Measurements from ENCODE around the gene TBC1D1.

The TBC1D1 gene

DNA sequence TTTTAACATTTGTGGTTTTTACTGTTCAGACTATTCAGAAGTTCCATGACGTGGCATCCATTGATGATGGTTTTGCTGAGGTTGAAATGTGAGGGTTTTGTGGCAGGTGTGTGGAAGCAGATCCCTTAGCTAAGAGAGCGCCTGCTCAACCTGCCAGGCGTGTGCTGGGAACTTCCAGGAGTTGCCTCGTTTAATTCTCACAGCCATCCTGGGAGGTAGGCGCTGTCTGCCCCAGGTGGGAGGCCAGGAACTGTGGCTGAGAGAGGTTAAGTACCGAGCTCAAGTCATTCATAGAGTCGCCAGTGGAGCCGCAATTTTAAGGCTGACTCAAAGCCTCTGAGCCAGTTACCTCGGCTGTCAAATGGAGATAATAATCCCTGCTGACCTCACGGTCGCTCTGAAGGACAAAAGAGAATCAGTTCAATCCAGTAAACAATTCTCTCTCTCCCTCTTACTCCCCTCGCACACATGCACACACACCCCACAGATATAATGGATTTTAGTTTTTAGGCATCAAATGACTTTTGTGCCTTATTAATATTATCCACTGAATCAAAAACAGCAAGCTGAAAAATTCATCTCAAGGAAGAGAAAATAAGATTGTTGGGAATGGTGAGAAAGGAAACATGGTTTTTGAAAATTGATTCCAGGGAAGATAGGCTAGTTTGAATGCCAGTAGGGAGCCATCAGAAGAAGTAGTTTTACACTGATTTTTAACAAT is 240.6 kb downstream of the TBC1D1 start:
- no peak for DNase-seq (ENCODE audit: low read depth)

DNA sequence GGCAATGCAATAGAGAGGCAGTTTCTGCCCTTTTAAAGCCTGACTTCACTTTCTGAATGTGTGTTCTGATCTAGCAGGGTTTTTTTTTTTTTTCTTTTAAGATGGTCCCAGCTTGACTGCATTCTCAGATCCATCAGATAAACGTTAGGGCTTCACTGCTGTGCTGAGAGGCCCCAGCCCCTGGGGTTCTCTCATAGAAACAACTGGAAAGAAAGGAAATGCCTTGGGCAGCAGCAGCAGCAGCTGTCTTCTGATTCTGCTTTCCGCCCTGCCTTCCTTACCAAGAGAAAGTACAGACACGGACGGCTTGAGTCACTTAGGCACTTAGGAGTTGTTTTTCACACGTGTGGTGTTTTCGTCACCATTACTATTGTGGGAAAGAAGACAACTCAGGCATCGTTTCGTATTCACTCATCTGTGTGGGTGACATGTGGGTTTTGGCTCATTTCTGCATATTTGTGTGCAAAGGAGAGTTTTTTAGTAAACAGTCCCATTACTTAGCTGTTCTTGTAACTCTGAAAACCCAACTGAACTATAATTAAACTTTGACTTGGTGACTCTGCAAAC is 241.3 kb downstream of the TBC1D1 start:
- DNase-seq (ENCODE audit: low read depth) = no peak

- DNase-seq (ENCODE audit: low read depth) = no peak
These were observed 242.2 kb downstream of the TBC1D1 start for GRCh38 chr4:38132843-38133662.

- no peak for DNase-seq (ENCODE audit: low read depth)
These were observed 243.0 kb downstream of the TBC1D1 start for GRCh38 chr4:38133711-38134480.

DNA sequence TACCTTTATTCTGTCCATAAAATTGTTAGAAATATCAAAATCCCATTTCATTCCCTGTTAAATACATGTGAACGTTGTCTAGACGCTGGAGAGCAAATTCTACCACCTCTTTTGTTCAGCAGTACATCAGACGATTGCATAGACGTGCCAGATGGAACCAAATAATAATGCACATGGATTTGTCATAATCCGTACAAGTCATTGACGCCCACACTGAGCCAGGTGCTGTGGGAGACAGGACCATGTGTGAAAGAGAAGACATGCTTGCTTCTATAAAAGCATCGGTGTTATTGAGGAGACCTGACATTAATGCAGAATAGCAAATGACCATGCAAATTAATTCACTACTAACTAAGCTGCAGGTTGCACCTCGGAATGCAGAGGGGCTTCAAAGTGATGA is 244.3 kb downstream of the TBC1D1 start:
- no peak for DNase-seq (ENCODE audit: low read depth)

DNA sequence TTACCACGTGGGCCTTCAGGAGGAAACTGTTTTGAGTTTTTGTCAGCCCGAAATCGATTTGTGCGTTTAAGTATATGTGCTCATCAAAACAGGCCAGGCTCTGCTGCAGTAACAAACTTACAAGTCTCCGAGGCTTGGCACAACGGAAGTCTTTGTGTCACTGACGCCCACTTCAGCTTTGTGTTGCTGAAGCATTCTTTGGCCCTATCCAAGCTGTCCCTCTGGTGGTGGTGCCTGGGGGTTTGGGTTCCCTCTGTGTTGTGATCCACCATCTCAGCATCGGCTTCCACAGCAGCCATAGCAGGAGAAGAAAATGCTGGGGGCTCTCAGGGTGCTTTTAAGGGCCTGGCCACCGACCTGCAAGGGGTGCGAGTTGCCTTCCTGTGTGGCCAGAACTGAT is 245.7 kb downstream of the TBC1D1 start:
- DNase-seq (ENCODE audit: low read depth) = no peak

GRCh38 chr4:38137080-38137479 is 246.2 kb downstream of the TBC1D1 start:
- no peak for DNase-seq (ENCODE audit: low read depth)

- no peak for DNase-seq (ENCODE audit: low read depth)
These were observed 247.5 kb downstream of the TBC1D1 start for GRCh38 chr4:38138363-38138762.

DNA sequence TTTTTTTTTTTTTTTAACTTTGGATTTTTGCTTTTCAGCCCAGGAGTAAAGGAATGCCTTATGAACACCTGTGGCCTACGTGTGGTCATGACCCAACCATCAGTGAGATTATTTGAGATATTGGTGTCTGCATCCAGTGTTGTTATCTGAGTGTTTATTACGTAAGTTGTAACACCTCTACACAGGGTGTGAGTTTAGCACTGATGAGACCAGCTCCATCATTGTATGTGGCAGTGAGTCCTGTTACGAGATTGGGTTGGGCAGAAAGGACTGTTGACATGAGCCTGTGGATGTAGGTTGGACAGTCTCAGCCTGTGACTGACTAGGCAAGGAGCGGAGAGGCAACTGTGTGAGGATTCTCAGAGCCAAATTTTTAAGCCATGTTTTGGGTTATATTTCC is 248.3 kb downstream of the TBC1D1 start:
- DNase-seq (ENCODE audit: low read depth) = no peak

GRCh38 chr4:38140643-38141203 is 249.8 kb downstream of the TBC1D1 start:
- DNase-seq (ENCODE audit: low read depth) = no peak

- DNase-seq (ENCODE audit: low read depth) = no peak
These were observed 251.1 kb downstream of the TBC1D1 start for GRCh38 chr4:38141808-38142500.

DNA sequence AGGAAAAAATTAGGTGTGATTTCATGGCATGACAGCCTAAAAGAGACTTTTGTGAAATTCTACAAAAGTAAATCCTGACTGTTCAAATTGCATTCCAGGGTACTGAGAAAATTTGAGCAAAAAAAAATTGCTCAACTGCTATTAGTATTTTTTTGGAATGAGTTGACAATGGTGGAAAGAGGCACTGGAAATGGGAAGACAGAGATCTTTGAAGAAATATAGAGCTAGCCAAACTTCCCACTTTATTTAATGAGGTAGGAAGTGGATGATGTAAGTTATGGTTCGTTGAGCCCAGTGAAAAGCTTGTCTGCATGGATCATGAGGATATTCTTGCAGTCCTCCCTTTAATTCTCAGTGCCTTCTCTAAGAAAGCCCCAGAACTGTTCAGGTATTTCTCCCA is 253.1 kb downstream of the TBC1D1 start:
- no peak for DNase-seq (ENCODE audit: low read depth)

DNA sequence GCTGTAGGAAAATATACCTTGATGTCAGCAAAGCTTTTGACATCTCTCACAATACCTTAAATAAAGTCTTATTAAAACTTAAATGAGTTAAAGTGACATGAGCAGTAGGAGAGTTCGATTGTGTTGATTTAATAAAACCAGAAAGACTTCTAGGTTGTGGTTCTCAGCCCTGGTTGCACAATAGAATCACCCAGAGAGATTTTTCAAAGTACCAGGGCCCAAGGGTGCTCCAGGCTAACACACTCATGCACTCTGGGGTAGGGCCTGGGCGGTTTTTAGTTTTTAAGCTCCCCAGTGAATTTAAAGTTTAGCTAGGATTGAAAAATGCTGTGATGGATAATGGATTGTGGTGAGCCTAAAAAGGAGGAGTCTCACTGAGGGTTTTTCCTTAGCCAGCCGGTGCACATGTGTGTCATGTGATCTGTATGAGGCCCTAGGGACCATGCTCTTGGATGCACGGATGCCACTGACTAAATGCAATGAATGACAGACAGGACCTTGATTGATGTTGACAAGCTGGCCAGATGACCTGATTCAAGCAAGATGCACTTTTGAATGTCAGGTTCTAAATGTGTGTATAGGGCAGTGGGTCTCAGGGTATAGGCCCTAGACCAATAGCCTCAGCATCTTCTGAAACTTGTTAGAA is 254.3 kb downstream of the TBC1D1 start:
- DNase-seq (ENCODE audit: low read depth) = no peak

DNA sequence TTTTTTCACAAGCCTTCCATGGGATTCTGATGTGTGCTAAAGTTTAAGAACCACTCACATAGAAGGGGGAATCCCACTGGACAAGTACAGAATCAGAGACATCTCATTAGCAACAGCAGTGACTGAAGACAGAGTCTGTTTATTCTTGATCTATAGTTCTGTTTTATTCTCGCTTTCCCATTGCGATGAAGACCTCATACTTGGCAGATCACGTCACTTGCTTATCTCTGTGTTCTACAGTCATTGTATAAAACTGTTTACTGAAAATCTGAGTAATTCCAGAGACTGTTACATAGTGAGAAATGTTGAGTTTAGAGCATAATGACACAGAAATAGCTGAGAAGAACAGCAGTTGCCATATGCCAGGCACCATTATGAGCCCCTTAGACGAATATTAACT is 254.9 kb downstream of the TBC1D1 start:
- no peak for DNase-seq (ENCODE audit: low read depth)

- DNase-seq (ENCODE audit: low read depth) = no peak
These were observed 255.5 kb downstream of the TBC1D1 start for GRCh38 chr4:38146383-38146782.

DNA sequence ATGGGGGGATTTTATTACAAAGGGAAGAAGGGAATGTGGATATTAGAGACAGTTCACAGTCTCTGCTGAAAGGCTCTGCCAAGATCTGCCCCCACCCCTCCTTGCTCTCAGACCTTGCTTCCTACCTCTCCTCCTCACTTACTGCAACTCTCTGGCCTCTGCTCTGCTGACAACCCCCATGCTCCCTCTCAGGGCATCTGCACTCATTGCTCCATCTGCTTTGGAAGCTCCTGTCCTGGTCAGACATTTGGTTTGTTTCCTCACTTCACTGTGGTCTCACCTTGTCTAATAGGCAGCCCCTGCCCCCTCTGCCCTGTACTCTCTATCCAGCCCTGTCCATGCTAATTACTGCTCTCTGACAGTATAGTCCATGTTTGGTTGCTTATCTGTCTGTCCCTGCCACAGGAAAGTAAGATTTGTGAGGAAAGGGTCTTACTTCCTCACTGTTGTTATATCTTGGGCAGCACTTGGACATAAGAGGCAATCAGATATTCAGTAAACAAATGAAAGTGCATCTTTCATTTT is 258.6 kb downstream of the TBC1D1 start:
- DNase-seq (ENCODE audit: low read depth) = no peak

DNA sequence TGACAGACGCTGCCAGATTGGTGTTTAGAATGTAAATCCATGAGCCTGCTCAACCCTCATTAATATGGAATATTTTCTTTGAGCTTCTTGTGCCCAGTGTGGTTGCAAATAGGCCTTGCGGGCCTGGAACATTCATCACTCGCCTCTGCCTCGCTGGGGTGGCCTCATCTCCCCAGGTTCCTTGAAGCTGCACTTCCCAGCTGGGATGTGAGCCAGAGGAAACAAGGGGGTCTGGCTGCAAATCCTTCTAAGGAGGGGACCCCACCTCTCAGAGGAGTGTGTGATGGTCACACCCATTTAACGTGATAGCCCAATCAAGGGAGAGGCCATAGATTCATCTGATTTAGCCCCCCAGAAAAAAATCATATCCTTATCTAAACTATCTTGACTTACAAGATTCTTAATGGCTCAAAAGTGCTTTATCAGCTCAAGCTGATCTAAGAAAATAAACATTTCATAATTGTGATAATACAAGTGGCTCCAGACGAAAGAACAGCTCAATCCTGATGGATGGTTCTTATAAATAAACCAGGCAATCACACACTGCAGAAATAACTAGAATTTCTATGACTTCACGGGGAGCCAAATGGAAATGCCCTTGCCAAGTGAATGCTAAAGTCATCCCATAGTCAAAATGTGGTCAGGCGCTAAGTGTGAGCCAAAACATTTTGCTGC is 259.2 kb downstream of the TBC1D1 start:
- no peak for DNase-seq (ENCODE audit: low read depth)

GRCh38 chr4:38150766-38151165 is 259.9 kb downstream of the TBC1D1 start:
- no peak for DNase-seq (ENCODE audit: low read depth)

DNA sequence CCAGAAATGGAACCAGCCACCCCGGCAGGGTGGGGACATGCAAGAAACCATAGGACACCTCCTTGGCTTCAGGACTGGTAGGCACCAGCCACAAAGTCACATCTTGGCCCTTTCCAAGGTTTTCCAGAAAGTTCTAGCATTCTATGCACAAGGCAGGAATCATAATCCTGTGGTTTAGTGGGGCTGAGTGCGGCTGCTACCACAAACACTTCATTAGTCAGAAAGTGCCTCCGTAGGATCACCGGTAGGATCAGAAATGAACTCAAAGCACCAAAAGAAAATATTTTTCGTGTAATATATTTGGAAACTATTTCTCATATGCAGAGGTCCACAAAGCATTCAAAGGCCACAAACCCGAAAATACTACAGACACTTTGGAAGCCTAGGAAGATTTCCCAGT is 261.0 kb downstream of the TBC1D1 start:
- no peak for DNase-seq (ENCODE audit: low read depth)

GRCh38 chr4:38152305-38152704 is 261.4 kb downstream of the TBC1D1 start:
- DNase-seq (ENCODE audit: low read depth) = no peak

All from HS-27A (cell line).